Glutamatergic neuron (in vitro differentiated cells): ENCODE measurements around the gene TTC1. TPM values are rescaled to one million over a fixed set of nuclear protein-coding genes. Genes with fewer than 3 reads are reported as not detected.

Source experiments
- DNase-seq: peaks from one replicate; pipeline ENCODE4 v3.0.0; 2022
- H3K27ac Mint-ChIP-seq: one replicate; pipeline ENCODE4 v1.8.0; 2020; ENCODE audit warnings: mild to moderate bottlenecking, mixed read lengths, inconsistent platforms; ENCODE audit not compliant: unreplicated experiment
- H3K27me3 Mint-ChIP-seq: one replicate; pipeline ENCODE4 v1.8.0; 2020; ENCODE audit warnings: mild to moderate bottlenecking, moderate library complexity, mixed read lengths, inconsistent platforms; ENCODE audit not compliant: unreplicated experiment
- H3K36me3 Mint-ChIP-seq: one replicate; pipeline ENCODE4 v1.8.0; 2020; ENCODE audit warnings: mild to moderate bottlenecking, mixed read lengths, inconsistent platforms; ENCODE audit not compliant: unreplicated experiment
- H3K4me1 Mint-ChIP-seq: one replicate; pipeline ENCODE4 v1.8.0; 2020; ENCODE audit warnings: mild to moderate bottlenecking, low read depth, mixed read lengths, inconsistent platforms; ENCODE audit not compliant: unreplicated experiment
- H3K4me3 Mint-ChIP-seq: one replicate; pipeline ENCODE4 v1.8.0; 2020; ENCODE audit warnings: mild to moderate bottlenecking, mixed read lengths, inconsistent platforms; ENCODE audit not compliant: unreplicated experiment
- H3K9me3 Mint-ChIP-seq: one replicate; pipeline ENCODE4 v1.8.0; 2020; ENCODE audit warnings: mild to moderate bottlenecking, moderate library complexity, mixed read lengths, inconsistent platforms; ENCODE audit not compliant: unreplicated experiment
- CTCF ChIP-seq: fragments of 200-600 bp; sonication (generic); IDR thresholded peaks from one replicate; pipeline ENCODE4 v1.5.0; 2021; ENCODE audit not compliant: partially characterized antibody, unreplicated experiment
- total RNA-seq: library from RNA; stranded (reverse); fragmentation: NEBNext Ultra II Directional; extraction: Animal tissue kit (Norgen Biotek cat#: 25700); gene quantifications from one replicate; pipeline ENCODE4 v1.2.1, GENCODE V29; 2021; ENCODE audit not compliant: unreplicated experiment

The TTC1 gene
- total RNA-seq, 1 donor from 2014 or later: 41.0 TPM

GRCh38 chr5:160018945-160019625 lies 10.1 kb downstream of the TTC1 start:
- no peaks in the 10 kb centered on the region for H3K36me3 Mint-ChIP-seq
- no peak for TF ChIP-seq CTCF

GRCh38 chr5:160020266-160020770 lies 11.4 kb downstream of the TTC1 start:
- TF ChIP-seq CTCF: no peak
- no peak overlapping the region for H3K27ac Mint-ChIP-seq
- H3K36me3 Mint-ChIP-seq: no peaks in the 10 kb centered on the region
- H3K4me3 Mint-ChIP-seq: no peak overlapping the region
- DNase-seq: no peak
- no peaks in the 10 kb centered on the region for H3K9me3 Mint-ChIP-seq
- peaks cover 8% of the 10 kb centered on the region for H3K4me1 Mint-ChIP-seq
- H3K27me3 Mint-ChIP-seq: no peaks in the 10 kb centered on the region

More at GRCh38 chr5:160018945-160019625, 10.1 kb downstream of the TTC1 start:
- H3K27me3 Mint-ChIP-seq: no peaks in the 10 kb centered on the region
- peaks cover 8% of the 10 kb centered on the region for H3K4me1 Mint-ChIP-seq
- DNase-seq: no peak
- no peaks in the 10 kb centered on the region for H3K9me3 Mint-ChIP-seq
- H3K27ac Mint-ChIP-seq: no peak overlapping the region
- no peak overlapping the region for H3K4me3 Mint-ChIP-seq

GRCh38 chr5:160020964-160021363 lies 12.0 kb downstream of the TTC1 start:
- Mint-ChIP-seq H3K9me3 (no peaks in the 10 kb centered on the region), H3K27me3 (no peaks in the 10 kb centered on the region), H3K4me1 (peaks cover 8% of the 10 kb centered on the region), H3K27ac (no peak overlapping the region), H3K4me3 (no peak overlapping the region), H3K36me3 (no peaks in the 10 kb centered on the region)
- DNase-seq: no peak
- no peak for TF ChIP-seq CTCF

- peak; percentile 93 for TF ChIP-seq CTCF
These were observed 13.0 kb downstream of the TTC1 start for GRCh38 chr5:160021831-160022446.

More at GRCh38 chr5:160021831-160022446, 13.0 kb downstream of the TTC1 start:
- Mint-ChIP-seq H3K4me3 (no peak overlapping the region), H3K27ac (no peak overlapping the region), H3K9me3 (no peaks in the 10 kb centered on the region), H3K36me3 (no peaks in the 10 kb centered on the region), H3K4me1 (peaks cover 8% of the 10 kb centered on the region), H3K27me3 (no peaks in the 10 kb centered on the region)
- DNase-seq: peak; percentile 24
